HG03558 (cell line): ENCODE data around the gene ARHGAP26.
A peak's percentile ranks its signal among the peaks of the same experiment; 100 is the strongest.

Source experiments
- ATAC-seq: cut with Tn5 transposase; IDR thresholded peaks from one replicate; pipeline ENCODE4 v1.9.1; 2021; ENCODE audit warnings: moderate number of reproducible peaks; ENCODE audit not compliant: unreplicated experiment; ENCODE audit errors: extremely low read depth

Gene ARHGAP26

GRCh38 chr5:142780871-142781270, 10.7 kb downstream of the ARHGAP26 start:
- ATAC-seq, result no peak

DNA sequence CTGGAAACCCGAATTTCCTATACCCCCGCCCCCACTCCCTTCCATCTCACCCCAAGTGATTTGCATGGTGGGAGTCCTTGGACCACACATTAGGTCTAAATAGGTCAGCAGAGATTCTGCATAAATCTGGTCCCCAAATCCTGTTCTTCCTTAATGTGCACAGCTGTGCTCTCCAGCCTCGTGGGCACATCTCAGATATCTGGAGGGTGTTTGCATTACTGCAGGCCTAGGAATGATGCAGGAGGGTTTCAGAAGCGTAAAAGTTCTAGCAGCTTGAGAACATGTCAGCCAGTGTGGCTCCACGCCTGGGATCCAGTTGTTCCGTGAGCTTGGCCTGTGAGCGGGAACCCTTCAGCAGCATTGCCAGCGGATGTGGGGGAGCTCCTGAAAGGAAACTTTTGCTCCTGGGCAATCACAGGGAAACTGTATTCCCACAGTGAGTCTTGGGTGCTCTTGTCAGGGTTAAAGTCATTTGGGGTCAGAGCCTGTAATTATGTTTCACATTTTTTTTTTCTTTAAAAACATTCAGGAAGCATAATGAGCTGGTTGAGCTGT, 12.9 kb downstream of the ARHGAP26 start:
- no peak for ATAC-seq

DNA sequence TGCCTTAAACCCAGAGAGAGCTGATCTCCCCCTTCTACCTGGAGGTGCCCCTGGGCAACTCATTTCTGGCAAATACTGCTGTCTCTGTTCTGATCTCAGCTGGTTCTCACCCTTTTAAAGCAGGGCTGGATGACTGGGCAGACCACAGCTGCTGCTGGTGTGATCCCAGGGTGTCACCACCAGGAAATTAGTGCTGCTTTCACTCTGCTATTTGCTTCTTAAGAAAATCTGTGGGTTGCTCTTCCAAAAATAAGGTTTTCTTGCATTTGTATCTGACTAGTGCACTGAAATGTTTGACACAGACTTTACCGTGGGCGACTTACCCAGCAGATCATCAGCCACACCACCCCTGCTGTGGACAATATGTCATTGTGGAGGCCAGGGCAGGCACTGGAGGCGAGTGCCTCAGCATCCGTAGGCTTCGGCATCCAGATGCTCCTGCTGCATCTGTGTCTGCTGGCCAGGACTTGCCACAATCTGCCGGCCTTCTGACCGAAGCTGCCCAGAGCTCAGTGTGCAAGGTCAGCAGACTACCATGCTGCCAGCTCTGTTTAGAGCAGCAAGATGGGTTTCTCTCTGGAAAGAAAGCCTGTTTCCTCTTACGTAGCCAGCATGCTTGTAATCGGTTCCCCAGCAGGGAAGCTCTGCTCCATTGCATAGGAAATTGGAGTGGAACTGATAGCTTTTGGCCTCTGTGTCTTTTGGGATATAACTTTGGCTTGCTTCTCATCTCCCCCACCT, 13.6 kb downstream of the ARHGAP26 start:
- peak; percentile 85 for ATAC-seq

DNA sequence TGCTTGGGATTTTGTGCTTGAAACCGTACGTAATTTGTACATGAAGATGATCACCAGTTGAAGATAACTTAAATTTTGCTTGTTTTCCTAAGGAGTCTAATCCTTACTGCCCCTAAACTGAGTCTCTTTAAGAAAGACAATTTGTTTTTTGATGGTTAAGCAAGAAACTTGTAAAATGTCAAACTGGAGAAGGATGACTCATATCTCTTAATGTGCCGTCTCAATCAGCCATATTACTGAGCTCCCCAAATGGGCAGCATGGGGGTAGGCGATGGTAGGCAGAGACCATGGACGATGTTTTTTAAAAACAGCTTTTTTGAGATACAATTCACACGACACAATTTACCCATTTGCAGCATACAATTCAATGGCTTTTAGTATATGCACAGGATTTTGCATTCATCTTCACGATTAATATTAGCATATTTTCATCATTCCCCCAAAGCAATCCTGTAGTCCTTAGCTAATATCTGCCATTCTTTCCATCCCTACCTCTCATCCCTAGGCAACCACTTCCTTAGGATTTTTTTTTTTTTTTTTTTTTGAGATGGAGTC, 14.3 kb downstream of the ARHGAP26 start:
- ATAC-seq, result no peak

GRCh38 chr5:142785206-142785605, 15.0 kb downstream of the ARHGAP26 start:
- no peak for ATAC-seq

GRCh38 chr5:142789206-142789605, 19.0 kb downstream of the ARHGAP26 start:
- ATAC-seq, result no peak

- no peak for ATAC-seq
Observed at GRCh38 chr5:142792012-142792864, 22.1 kb downstream of the ARHGAP26 start.

- no peak for ATAC-seq
Observed at GRCh38 chr5:142792865-142793232, 22.7 kb downstream of the ARHGAP26 start.

GRCh38 chr5:142794537-142794936, 24.4 kb downstream of the ARHGAP26 start:
- no peak for ATAC-seq

GRCh38 chr5:142795251-142795650, 25.1 kb downstream of the ARHGAP26 start:
- no peak for ATAC-seq

DNA sequence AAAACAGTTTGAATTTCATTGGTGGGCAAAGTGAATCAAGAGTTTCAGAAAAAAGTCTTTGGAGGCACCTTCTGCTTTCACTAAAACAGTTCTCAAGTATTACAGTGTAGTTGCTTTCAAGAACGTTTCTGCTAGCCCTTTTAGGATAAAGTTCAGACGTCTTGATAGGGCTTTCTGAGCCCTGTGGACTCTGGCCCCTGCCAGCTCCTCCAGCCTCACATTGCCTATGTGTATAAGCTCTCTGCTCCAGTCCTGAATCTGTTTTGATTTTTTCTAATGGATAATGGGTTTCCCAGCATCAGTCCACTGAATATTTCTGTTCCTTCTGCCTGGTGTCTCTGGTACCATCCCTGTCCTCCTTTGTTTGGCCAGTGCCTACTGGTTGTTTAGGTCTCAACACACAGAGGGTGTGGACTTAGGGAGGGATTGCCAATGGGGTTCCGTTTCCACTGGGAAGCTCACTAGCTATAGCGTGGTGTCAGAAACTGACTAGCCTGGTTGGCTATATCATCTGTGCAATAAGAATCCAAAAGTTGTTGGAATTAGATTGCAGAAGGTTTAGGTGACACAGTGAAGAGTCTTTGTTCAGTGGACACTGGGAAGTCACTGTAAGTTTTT, 26.4 kb downstream of the ARHGAP26 start:
- no peak for ATAC-seq

- no peak for ATAC-seq
Observed at GRCh38 chr5:142797420-142797819, 27.2 kb downstream of the ARHGAP26 start.

- no peak for ATAC-seq
Observed at GRCh38 chr5:142798099-142798770, 28.1 kb downstream of the ARHGAP26 start.

DNA sequence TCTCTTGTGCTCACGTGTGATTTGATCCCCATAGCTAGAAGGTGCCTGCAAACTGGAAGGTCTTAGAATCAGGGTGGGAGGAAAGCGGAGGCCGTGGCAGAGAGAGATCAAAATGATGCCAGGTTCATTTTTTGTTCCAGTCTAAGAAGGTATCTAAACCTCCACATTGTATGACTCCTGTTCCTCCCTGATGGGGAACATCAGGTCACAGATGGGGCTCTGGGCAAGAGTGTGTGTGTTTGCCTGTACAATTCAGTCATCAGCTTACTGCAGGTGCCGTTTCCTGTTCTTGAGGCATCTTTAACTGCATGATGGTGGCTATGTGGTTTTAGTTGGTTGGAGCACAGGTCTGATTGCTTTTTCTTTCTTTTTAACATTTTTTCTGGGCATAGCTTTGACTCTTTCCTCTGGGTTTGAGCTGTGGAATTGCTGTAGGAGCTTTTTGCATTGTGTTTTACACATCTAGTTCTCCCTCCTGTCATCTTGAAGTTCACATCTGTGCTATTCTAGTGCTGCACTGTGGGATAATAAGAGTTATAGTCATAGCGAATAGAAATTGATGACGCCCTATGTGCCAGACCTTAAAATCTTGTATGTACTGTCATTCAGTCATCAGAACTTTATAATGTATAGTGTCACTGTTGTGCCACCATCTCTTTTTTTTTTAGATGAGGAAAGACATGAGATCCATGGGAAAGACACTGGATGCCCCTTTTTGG, 30.8 kb downstream of the ARHGAP26 start:
- peak; percentile 84 for ATAC-seq

DNA sequence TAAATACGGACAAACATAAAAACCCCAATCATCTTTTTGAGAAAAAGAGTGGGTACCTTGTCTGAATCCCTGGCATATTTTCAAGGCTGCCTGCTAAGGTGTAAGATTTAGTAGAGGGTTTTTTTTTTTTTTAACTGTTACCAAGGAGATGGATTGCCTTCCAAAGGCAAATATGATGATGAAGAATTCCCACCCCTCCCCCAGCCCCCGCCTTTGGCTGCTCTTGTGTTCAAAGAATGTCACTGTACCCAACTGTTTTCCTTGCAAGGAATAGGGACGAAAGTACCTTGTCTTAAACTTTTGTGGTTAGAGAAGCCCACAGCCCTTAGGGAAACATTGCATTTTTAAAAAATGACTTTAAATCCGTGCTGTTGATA, 31.3 kb downstream of the ARHGAP26 start:
- no peak for ATAC-seq

GRCh38 chr5:142803428-142804125, 33.4 kb downstream of the ARHGAP26 start:
- no peak for ATAC-seq

GRCh38 chr5:142805339-142805738, 35.2 kb downstream of the ARHGAP26 start:
- ATAC-seq, result no peak

DNA sequence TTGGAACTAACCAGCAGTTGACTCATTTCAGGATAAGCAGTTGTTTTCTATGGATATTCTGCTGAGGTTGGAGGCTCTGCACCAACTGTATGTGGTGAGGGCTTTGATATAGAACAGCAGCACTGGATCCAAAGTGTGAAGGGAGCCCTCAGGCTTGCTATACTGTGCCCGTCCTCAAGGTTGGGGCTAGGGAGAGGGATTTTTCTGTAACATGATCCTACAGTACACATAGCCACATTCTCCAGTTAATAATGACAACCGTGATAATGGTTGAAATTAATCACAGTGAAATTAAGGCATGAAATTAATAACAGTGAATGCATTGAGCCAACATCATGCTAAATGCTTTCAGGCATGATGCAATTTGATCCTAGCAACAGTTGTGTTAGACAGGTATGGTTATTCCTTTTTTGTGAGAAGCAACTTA, 36.7 kb downstream of the ARHGAP26 start:
- no peak for ATAC-seq

DNA sequence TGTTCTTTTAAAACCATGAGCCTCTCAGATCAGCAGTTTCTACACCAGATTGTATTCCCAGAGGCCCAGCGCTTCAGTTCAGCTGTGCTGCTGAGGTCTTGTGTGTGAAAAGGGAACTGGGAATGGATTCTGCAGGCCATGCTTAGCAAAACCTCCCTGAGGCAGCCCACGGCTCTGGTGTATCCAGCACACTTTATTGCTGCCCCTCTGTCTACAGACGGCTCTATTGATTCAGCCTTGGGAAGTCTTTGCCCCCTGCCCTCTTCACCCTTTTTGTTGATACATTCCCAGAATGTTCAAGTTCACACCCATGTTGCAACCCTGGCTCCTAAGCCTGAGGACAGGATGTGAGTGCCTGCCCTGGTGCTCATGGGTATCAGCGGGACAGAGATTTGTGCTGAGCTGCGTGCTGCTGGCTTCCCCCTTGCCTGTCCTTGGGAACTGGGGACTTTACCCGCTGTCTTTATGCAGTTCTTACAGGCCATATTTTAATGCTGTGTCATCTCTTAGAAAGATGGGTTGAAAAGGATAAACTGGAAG, 37.3 kb downstream of the ARHGAP26 start:
- no peak for ATAC-seq
